Smooth muscle cell (in vitro differentiated cells): ENCODE measurements around the gene DGKG. TPM values are rescaled to one million over a fixed set of nuclear protein-coding genes. Genes with fewer than 3 reads are reported as not detected.

ENCODE experiments used
- DNase-seq: peaks from one replicate; lab custom pipeline; 2025; ENCODE audit not compliant: unreplicated experiment; lab: John Stamatoyannopoulos, UW
- H2AFZ ChIP-seq: fragments of 200-600 bp; sonication (generic); 2 replicates; pipeline ENCODE4 v1.6.0; 2016; ENCODE audit warnings: antibody characterized with exemption, low read depth, mild to moderate bottlenecking
- H3F3A ChIP-seq: fragments of 200-600 bp; sonication (generic); 2 replicates; pipeline ENCODE4 v1.6.0; 2017; ENCODE audit warnings: antibody characterized with exemption, low read depth
- H3K27ac ChIP-seq: fragments of 200-600 bp; sonication (generic); 2 replicates; pipeline ENCODE4 v1.5.1; 2016; ENCODE audit warnings: low read depth, mild to moderate bottlenecking
- H3K27me3 ChIP-seq: fragments of 200-600 bp; sonication (generic); 2 replicates; pipeline ENCODE4 v1.6.1; 2016; ENCODE audit warnings: low read depth, mild to moderate bottlenecking
- H3K36me3 ChIP-seq: fragments of 200-600 bp; sonication (generic); 2 replicates; pipeline ENCODE4 v1.5.1; 2016; ENCODE audit warnings: low read depth
- H3K4me1 ChIP-seq: fragments of 200-600 bp; sonication (generic); 2 replicates; pipeline ENCODE4 v1.5.1; 2016; ENCODE audit warnings: low read depth
- H3K4me2 ChIP-seq: fragments of 200-600 bp; sonication (generic); 2 replicates; pipeline ENCODE4 v1.6.0; 2016; ENCODE audit warnings: mild to moderate bottlenecking
- H3K4me3 ChIP-seq: fragments of 200-600 bp; sonication (generic); 2 replicates; pipeline ENCODE4 v1.5.1; 2016; ENCODE audit warnings: mild to moderate bottlenecking
- H3K79me2 ChIP-seq: fragments of 200-600 bp; sonication (generic); 2 replicates; pipeline ENCODE4 v1.6.0; 2016; ENCODE audit warnings: low read depth, mild to moderate bottlenecking
- H3K9ac ChIP-seq: fragments of 200-600 bp; sonication (generic); 2 replicates; pipeline ENCODE4 v1.6.0; 2016; ENCODE audit warnings: low read depth
- H3K9me3 ChIP-seq: fragments of 200-600 bp; sonication (generic); replicated peaks from 2 replicates; pipeline ENCODE4 v1.5.1; 2016; ENCODE audit warnings: low read depth
- H4K20me1 ChIP-seq: fragments of 200-600 bp; sonication (generic); 2 replicates; pipeline ENCODE4 v1.6.0; 2016; ENCODE audit warnings: low read depth
- WGBS: methylation state at CpG from one replicate; pipeline ENCODE4 v1.1.7; 2016; ENCODE audit warnings: low lambda C conversion rate; 5-methylcytosine and 5-hydroxymethylcytosine counted together
- polyA plus RNA-seq: library from polyadenylated mRNA; unstranded; fragments of >200 nt; fragmentation: Nextera tagmentation; extraction: Ambion mirVana; gene quantifications from 2 replicates; pipeline ENCODE4 v1.2.1, GENCODE V29; 2016
- total RNA-seq: library from RNA; depleted of rRNA; stranded (reverse); fragments of >200 nt; gene quantifications from 2 replicates; pipeline ENCODE4 v1.2.3, GENCODE V29; 2014
- TF ChIP-seq, protein P1 (sequence below): fragments of 200-600 bp; sonication (generic); IDR thresholded peaks from 2 replicates; pipeline ENCODE4 v1.5.1; 2017; ENCODE audit warnings: borderline replicate concordance, mild to moderate bottlenecking, antibody characterized with exemption; ENCODE audit not compliant: insufficient read depth, poor library complexity, severe bottlenecking

DGKG gene
- total and polyA plus RNA-seq, 2 experiments from 2014 or later = 0.64 TPM; not detected in 1

DNA sequence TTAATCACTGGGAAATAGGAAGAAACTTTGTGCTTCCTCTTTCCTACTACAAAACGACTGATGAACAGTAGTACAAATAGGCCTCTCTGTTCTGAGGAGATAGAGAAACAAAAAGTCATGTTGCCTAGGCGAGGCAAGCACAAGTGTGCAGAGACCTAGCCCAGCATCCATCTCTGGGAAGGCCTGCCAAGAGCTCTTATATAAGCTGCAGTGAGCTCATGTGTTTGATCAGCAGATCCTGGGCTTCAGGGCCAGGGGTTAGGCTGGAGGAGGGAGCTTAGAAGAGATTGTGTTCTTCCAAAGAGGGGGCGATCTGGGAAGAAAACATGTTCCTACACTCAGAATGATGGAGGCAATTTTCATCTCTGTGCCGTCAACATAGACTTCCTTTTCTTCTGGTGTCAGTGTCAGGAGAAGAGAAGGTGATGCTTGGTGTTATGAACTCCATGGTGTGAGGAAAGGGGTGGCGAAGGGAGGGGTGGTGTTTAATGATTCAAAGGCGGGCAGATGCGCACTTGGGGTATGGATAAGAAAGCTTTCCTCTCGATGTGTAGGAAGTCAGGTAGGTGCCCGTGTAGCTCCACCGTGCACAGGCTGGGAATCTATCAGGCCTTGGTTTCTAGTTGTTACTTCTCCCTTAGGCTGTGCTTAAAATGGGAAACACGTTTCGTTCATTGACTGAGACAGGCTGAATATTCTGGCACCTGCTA is 223.6 kb downstream of the DGKG start:
- TF ChIP-seq, protein P1, sequence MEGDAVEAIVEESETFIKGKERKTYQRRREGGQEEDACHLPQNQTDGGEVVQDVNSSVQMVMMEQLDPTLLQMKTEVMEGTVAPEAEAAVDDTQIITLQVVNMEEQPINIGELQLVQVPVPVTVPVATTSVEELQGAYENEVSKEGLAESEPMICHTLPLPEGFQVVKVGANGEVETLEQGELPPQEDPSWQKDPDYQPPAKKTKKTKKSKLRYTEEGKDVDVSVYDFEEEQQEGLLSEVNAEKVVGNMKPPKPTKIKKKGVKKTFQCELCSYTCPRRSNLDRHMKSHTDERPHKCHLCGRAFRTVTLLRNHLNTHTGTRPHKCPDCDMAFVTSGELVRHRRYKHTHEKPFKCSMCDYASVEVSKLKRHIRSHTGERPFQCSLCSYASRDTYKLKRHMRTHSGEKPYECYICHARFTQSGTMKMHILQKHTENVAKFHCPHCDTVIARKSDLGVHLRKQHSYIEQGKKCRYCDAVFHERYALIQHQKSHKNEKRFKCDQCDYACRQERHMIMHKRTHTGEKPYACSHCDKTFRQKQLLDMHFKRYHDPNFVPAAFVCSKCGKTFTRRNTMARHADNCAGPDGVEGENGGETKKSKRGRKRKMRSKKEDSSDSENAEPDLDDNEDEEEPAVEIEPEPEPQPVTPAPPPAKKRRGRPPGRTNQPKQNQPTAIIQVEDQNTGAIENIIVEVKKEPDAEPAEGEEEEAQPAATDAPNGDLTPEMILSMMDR = no peak
- H3K4me2 ChIP-seq = no peak overlapping the region
- H3K79me2 ChIP-seq = no peaks in the 10 kb centered on the region
- no peak overlapping the region for H3K9ac ChIP-seq
- no peaks in the 10 kb centered on the region for H4K20me1 ChIP-seq
- H3F3A ChIP-seq = no peaks in the 10 kb centered on the region
- 89% methylated on average over 12 of the region's 12 CpGs for WGBS
- no peaks in the 10 kb centered on the region for H3K9me3 ChIP-seq
- H2AFZ ChIP-seq = no peak overlapping the region
- no peaks in the 10 kb centered on the region for H3K4me1 ChIP-seq
- H3K4me3 ChIP-seq = no peak overlapping the region
- DNase-seq = no peak
- H3K27me3 ChIP-seq = no peaks in the 10 kb centered on the region
- no peak overlapping the region for H3K27ac ChIP-seq
- H3K36me3 ChIP-seq = no peaks in the 10 kb centered on the region

DNA sequence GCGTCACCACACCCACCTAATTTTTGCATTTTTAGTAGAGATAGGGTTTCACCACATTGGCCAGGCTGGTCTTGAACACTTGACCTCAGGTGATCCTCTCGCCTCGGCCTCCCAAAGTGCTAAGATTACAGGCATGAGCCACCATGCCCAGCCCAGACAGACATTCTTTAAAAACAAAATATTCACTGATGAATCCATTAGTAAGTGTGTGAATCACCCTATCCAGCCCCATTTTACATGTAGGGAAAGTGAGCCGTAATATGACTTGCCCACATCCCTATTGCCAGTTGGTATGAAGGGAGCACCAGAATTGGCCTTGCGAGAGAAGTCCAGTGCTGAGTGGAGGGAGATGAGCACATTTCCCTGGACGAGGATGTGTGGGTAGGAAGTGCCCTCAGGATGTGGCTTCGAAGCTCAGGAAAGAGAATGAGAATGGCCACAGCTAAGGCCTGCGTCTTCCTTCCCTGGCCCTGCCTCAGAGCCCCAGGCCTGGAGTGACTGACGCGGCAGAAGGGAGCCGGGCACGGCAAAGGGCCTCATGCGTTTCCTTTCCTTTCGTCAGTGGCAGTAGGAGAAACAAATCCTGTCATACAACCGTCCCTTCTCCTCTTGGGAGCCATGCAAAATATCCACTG is 224.9 kb downstream of the DGKG start:
- Histone ChIP-seq H4K20me1 (no peaks in the 10 kb centered on the region), H3K27me3 (no peaks in the 10 kb centered on the region), H3F3A (no peaks in the 10 kb centered on the region), H3K4me2 (no peak overlapping the region), H3K4me1 (no peaks in the 10 kb centered on the region), H3K79me2 (no peaks in the 10 kb centered on the region), H3K4me3 (no peak overlapping the region), H3K36me3 (no peaks in the 10 kb centered on the region), H3K27ac (no peak overlapping the region), H2AFZ (no peak overlapping the region), H3K9me3 (no peaks in the 10 kb centered on the region), H3K9ac (no peak overlapping the region)
- TF ChIP-seq, protein P1 = no peak
- 92% methylated on average over 15 of the region's 15 CpGs for WGBS
- DNase-seq = no peak

DNA sequence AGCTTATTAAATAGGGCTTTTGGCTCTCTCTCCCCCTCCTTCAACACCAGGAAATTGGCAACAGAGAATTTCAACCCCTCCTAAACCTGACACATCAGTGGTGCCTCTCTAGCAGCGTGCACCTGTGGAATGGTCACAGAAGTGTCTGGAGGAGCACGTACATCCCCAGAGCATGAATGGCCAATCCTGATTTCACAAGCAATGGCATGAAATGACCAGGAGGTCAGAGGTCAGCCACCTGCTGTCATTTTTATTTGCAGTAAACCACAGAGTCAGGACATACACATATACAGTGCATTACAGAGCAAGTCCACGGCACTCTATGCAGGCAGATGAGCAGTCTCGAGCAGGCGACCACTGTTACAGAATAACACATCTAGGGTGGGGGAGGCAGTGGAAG is 228.1 kb downstream of the DGKG start:
- no peaks in the 10 kb centered on the region for H3F3A ChIP-seq
- H3K4me2 ChIP-seq = no peak overlapping the region
- H2AFZ ChIP-seq = no peak overlapping the region
- H3K27ac ChIP-seq = no peak overlapping the region
- DNase-seq = no peak
- H3K9me3 ChIP-seq = no peaks in the 10 kb centered on the region
- no peak overlapping the region for H3K4me3 ChIP-seq
- no peak overlapping the region for H3K9ac ChIP-seq
- 94% methylated on average over 5 of the region's 5 CpGs for WGBS
- TF ChIP-seq, protein P1 = no peak
- H3K27me3 ChIP-seq = no peaks in the 10 kb centered on the region
- no peaks in the 10 kb centered on the region for H3K79me2 ChIP-seq
- H4K20me1 ChIP-seq = no peaks in the 10 kb centered on the region
- no peaks in the 10 kb centered on the region for H3K36me3 ChIP-seq
- H3K4me1 ChIP-seq = no peaks in the 10 kb centered on the region
